Upper lobe of left lung (tissue), 6 donors: ENCODE measurements around the gene PRKCZ. TPM values are rescaled to one million over a fixed set of nuclear protein-coding genes. Genes with fewer than 3 reads are reported as not detected.

Experiments used
- ATAC-seq, 2 donors: fragments of 200-7000 bp; cut with Tn5 transposase; one replicate each; pipeline ENCODE4 v1.9.1; 2022; ENCODE audit warnings: mild to moderate bottlenecking in 2 of 2, moderate library complexity in 2 of 2; ENCODE audit not compliant: low FRiP score in 2 of 2
- DNase-seq, 2 donors: peaks; one replicate each; pipeline ENCODE4 v3.0.0-alpha.2; 2019 to 2020
- H3K27ac ChIP-seq, 4 donors: fragments of 200-600 bp; sonication (generic); one replicate each; pipeline ENCODE4 v1.5.1; 2016 to 2019
- H3K27me3 ChIP-seq, 4 donors: fragments of 200-600 bp; sonication (generic); one replicate each; pipeline ENCODE4 v1.5.1; 2017 to 2019
- H3K36me3 ChIP-seq, 4 donors: fragments of 200-600 bp; sonication (generic); one replicate each; pipeline ENCODE4 v1.5.1; 2016 to 2019
- H3K4me1 ChIP-seq, 4 donors: fragments of 200-600 bp; sonication (generic); one replicate each; pipeline ENCODE4 v1.5.1; 2018 to 2019
- H3K4me3 ChIP-seq, 4 donors: fragments of 200-600 bp; sonication (generic); one replicate each; pipeline ENCODE4 v1.5.1; 2017 to 2019; ENCODE audit warnings: mild to moderate bottlenecking in 2 of 4, moderate library complexity in 1 of 4
- H3K9me3 ChIP-seq, 4 donors: fragments of 200-600 bp; sonication (generic); one replicate each; pipeline ENCODE4 v1.5.1; 2018 to 2019
- EP300 ChIP-seq, 4 donors: sonication (generic); formaldehyde crosslinking; IDR thresholded peaks; one replicate each; pipeline ENCODE4 v1.5.1; 2017; ENCODE audit warnings: antibody characterized with exemption in 4 of 4, control low read depth in 2 of 4
- POLR2A ChIP-seq, 4 donors: fragments of 450-650 bp; IDR thresholded peaks; one replicate each; pipeline ENCODE4 v1.5.1; 2016 to 2017; ENCODE audit warnings: antibody characterized with exemption in 4 of 4, mild to moderate bottlenecking in 2 of 4
- POLR2AphosphoS5 ChIP-seq, 2 donors: sonication (generic); formaldehyde crosslinking; IDR thresholded peaks; one replicate each; pipeline ENCODE4 v1.5.1; 2017; ENCODE audit warnings: antibody characterized with exemption in 2 of 2
- WGBS, 2 donors: methylation state at CpG; one replicate each; pipeline ENCODE4 v1.1.5; 2017 to 2018; 5-methylcytosine and 5-hydroxymethylcytosine counted together
- total RNA-seq, 6 donors: library from RNA; depleted of rRNA in 4 of 6; stranded (reverse); fragments of >200 nt in 4 of 6; gene quantifications; one replicate each; pipeline versions ENCODE4 v1.1.0 to v1.2.1, GENCODE V29; 2016 to 2021
- TF ChIP-seq, protein P1 (sequence below), 6 experiments: fragments of 450-650 bp in 4 of 6; fragments of 200-600 bp in 2 of 6; sonication (generic) in 2 of 6; IDR thresholded peaks; one replicate each; pipeline ENCODE4 v1.5.1; 2016 to 2019; ENCODE audit warnings: antibody characterized with exemption in 6 of 6
- donor health status: DM: no; HTN: no; CAD: no; lungs with moderate emphysema.
- donor health status: DM: no; HTN: yes; CAD: no; lungs with severe emphysema.

The PRKCZ gene
- total RNA-seq, 6 donors from 2014 or later, result 107 to 169 (median 138) TPM

DNA sequence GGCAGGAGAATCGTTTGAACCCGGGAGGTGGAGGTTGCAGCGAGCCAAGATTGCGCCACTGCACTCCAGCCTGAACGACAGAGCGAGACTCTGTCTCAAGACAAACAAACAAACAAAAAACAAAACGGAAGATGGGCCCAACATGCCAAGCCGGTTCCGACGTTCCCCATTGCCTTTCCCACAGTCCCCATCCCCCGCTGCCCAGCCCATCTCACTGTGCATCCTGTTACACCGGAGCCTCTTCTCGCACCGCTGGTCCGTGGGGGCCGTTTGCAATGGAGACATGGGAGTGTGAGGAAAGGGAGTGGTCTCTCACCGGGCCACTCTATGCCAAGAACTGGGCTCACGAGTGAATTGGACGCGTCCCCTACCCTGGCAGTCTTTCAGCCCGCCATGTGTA is 45.4 kb upstream of the PRKCZ start:
- H3K4me1 ChIP-seq, result peaks cover 0 to 8% (median 6%) of the 10 kb centered on the region in 4 donors
- H3K36me3 ChIP-seq, result no peaks in the 10 kb centered on the region
- H3K27ac ChIP-seq, result no peak overlapping the region
- H3K9me3 ChIP-seq, result no peaks in the 10 kb centered on the region
- no peak overlapping the region for H3K4me3 ChIP-seq
- no peak for TF ChIP-seq POLR2AphosphoS5 (IDR thresholded peaks at IDR 0.05)
- no peak for TF ChIP-seq POLR2A (IDR thresholded peaks at IDR 0.05)
- DNase-seq, result peak in 1 of 2 donors; percentile 36
- ATAC-seq, result no peak
- peaks cover 0 to 11% (median 0%) of the 10 kb centered on the region in 4 donors for H3K27me3 ChIP-seq
- 71 to 79% methylated on average over 20 to 21 of the region's 21 CpGs for WGBS, 2 donors

GRCh38 chr1:2009101-2010053 is 40.8 kb upstream of the PRKCZ start:
- 85% methylated on average over 23 to 26 of the region's 27 CpGs for WGBS, 2 donors
- H3K4me3 ChIP-seq, result no peak overlapping the region
- H3K9me3 ChIP-seq, result no peaks in the 10 kb centered on the region
- no peak overlapping the region for H3K27ac ChIP-seq
- no peaks in the 10 kb centered on the region for H3K27me3 ChIP-seq
- peak in 1 of 2 donors; percentile 63 for ATAC-seq
- DNase-seq, result peak in 1 of 2 donors; percentile 63
- no peaks in the 10 kb centered on the region for H3K36me3 ChIP-seq
- H3K4me1 ChIP-seq, result no peaks in the 10 kb centered on the region
- TF ChIP-seq, protein P1, sequence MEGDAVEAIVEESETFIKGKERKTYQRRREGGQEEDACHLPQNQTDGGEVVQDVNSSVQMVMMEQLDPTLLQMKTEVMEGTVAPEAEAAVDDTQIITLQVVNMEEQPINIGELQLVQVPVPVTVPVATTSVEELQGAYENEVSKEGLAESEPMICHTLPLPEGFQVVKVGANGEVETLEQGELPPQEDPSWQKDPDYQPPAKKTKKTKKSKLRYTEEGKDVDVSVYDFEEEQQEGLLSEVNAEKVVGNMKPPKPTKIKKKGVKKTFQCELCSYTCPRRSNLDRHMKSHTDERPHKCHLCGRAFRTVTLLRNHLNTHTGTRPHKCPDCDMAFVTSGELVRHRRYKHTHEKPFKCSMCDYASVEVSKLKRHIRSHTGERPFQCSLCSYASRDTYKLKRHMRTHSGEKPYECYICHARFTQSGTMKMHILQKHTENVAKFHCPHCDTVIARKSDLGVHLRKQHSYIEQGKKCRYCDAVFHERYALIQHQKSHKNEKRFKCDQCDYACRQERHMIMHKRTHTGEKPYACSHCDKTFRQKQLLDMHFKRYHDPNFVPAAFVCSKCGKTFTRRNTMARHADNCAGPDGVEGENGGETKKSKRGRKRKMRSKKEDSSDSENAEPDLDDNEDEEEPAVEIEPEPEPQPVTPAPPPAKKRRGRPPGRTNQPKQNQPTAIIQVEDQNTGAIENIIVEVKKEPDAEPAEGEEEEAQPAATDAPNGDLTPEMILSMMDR (IDR thresholded peaks at IDR 0.05), result no peak
- TF ChIP-seq POLR2A (IDR thresholded peaks at IDR 0.05) (no peak), EP300 (IDR thresholded peaks at IDR 0.05) (no peak), POLR2AphosphoS5 (IDR thresholded peaks at IDR 0.05) (no peak)

- H3K9me3 ChIP-seq, result no peaks in the 10 kb centered on the region
- 72 to 76% methylated on average over 13 to 15 of the region's 15 CpGs for WGBS, 2 donors
- H3K27ac ChIP-seq, result no peak overlapping the region
- TF ChIP-seq EP300 (IDR thresholded peaks at IDR 0.05), result no peak
- no peak for TF ChIP-seq POLR2A (IDR thresholded peaks at IDR 0.05)
- no peak for TF ChIP-seq POLR2AphosphoS5 (IDR thresholded peaks at IDR 0.05)
- TF ChIP-seq, protein P1 (IDR thresholded peaks at IDR 0.05), result no peak
- peaks cover 0 to 6% (median 2%) of the 10 kb centered on the region in 4 donors for H3K27me3 ChIP-seq
- no peaks in the 10 kb centered on the region for H3K36me3 ChIP-seq
- H3K4me3 ChIP-seq, result no peak overlapping the region
- ATAC-seq (no peak), DNase-seq (peak in 1 of 2 donors; percentile 22)
- peaks cover 0 to 6% (median 2%) of the 10 kb centered on the region in 4 donors for H3K4me1 ChIP-seq
Observed at GRCh38 chr1:2014181-2014580, 36.0 kb upstream of the PRKCZ start.

DNA sequence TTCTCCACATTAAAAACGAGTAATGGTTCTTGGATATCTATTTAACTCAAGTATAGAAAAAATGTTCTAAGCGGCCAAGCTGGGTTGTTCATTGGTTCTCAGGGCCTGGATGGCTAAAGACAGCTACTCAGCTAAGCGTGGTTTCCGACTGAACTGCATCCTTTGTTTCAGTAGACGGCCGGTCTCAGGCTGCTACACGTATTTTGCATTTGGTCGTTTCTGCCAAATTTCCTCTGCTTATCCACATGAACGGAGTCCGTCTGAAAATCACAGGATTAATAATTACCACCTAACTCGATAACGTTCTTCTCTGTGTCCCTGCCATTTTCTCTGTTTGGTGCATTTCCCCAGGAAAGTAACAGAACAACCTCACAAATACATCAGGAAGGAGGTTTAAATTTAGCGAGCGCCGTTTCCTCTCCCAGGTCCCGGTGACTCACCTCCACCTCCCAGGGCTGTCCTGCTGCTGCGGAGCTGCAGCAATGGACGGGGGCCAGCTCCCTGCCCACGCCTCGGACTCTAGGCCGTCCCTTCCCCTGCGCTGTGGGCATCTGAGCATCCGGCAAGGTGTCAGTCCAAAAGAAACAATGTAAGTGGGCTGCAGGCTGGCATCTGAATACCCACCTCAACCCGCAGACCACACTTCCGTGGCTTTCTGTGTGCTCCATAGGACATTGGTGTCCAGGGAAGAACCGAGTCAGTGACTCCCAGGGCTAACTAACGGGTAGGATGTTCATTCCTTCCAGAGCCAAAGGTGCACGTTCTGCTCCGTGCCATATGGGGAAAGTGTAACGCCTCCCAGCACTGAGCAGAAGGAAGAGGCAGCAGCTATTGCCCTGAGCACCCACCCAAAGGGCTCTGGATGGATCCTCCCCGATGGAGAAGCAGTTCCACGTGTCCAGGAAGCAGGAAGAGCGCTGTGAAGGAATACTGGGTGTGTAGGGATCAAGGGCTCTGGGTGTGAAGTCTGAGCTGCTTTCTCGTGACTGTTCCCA is 35.2 kb upstream of the PRKCZ start:
- Histone ChIP-seq H3K4me1 (peaks cover 6 to 14% (median 8%) of the 10 kb centered on the region in 4 donors), H3K27ac (no peak overlapping the region), H3K27me3 (peaks cover 0 to 14% (median 9%) of the 10 kb centered on the region in 4 donors), H3K9me3 (no peaks in the 10 kb centered on the region), H3K4me3 (no peak overlapping the region), H3K36me3 (no peaks in the 10 kb centered on the region)
- TF ChIP-seq POLR2AphosphoS5 (IDR thresholded peaks at IDR 0.05), result no peak
- TF ChIP-seq, protein P1 (IDR thresholded peaks at IDR 0.05), result no peak
- no peak for TF ChIP-seq EP300 (IDR thresholded peaks at IDR 0.05)
- no peak for TF ChIP-seq POLR2A (IDR thresholded peaks at IDR 0.05)
- no peak for ATAC-seq
- WGBS, 2 donors, result 53 to 58% methylated on average over 26 to 34 of the region's 34 CpGs
- peak in 1 of 2 donors; percentile 41 for DNase-seq
